Smooth muscle cell (in vitro differentiated cells): ENCODE data around the gene TCF3. TPM values are rescaled to one million over a fixed set of nuclear protein-coding genes. Genes with fewer than 3 reads are reported as not detected.

Experiments used
- DNase-seq: peaks from one replicate; lab custom pipeline; 2025; ENCODE audit not compliant: unreplicated experiment; lab: John Stamatoyannopoulos, UW
- H2AFZ ChIP-seq: fragments of 200-600 bp; sonication (generic); 2 replicates; pipeline ENCODE4 v1.6.0; 2016; ENCODE audit warnings: antibody characterized with exemption, low read depth, mild to moderate bottlenecking
- H3F3A ChIP-seq: fragments of 200-600 bp; sonication (generic); 2 replicates; pipeline ENCODE4 v1.6.0; 2017; ENCODE audit warnings: antibody characterized with exemption, low read depth
- H3K27ac ChIP-seq: fragments of 200-600 bp; sonication (generic); 2 replicates; pipeline ENCODE4 v1.5.1; 2016; ENCODE audit warnings: low read depth, mild to moderate bottlenecking
- H3K27me3 ChIP-seq: fragments of 200-600 bp; sonication (generic); 2 replicates; pipeline ENCODE4 v1.6.1; 2016; ENCODE audit warnings: low read depth, mild to moderate bottlenecking
- H3K36me3 ChIP-seq: fragments of 200-600 bp; sonication (generic); 2 replicates; pipeline ENCODE4 v1.5.1; 2016; ENCODE audit warnings: low read depth
- H3K4me1 ChIP-seq: fragments of 200-600 bp; sonication (generic); 2 replicates; pipeline ENCODE4 v1.5.1; 2016; ENCODE audit warnings: low read depth
- H3K4me2 ChIP-seq: fragments of 200-600 bp; sonication (generic); 2 replicates; pipeline ENCODE4 v1.6.0; 2016; ENCODE audit warnings: mild to moderate bottlenecking
- H3K4me3 ChIP-seq: fragments of 200-600 bp; sonication (generic); 2 replicates; pipeline ENCODE4 v1.5.1; 2016; ENCODE audit warnings: mild to moderate bottlenecking
- H3K79me2 ChIP-seq: fragments of 200-600 bp; sonication (generic); 2 replicates; pipeline ENCODE4 v1.6.0; 2016; ENCODE audit warnings: low read depth, mild to moderate bottlenecking
- H3K9ac ChIP-seq: fragments of 200-600 bp; sonication (generic); 2 replicates; pipeline ENCODE4 v1.6.0; 2016; ENCODE audit warnings: low read depth
- H3K9me3 ChIP-seq: fragments of 200-600 bp; sonication (generic); replicated peaks from 2 replicates; pipeline ENCODE4 v1.5.1; 2016; ENCODE audit warnings: low read depth
- H4K20me1 ChIP-seq: fragments of 200-600 bp; sonication (generic); 2 replicates; pipeline ENCODE4 v1.6.0; 2016; ENCODE audit warnings: low read depth
- CTCF ChIP-seq: fragments of 200-600 bp; sonication (generic); IDR thresholded peaks from 2 replicates; pipeline ENCODE4 v1.5.1; 2017; ENCODE audit warnings: borderline replicate concordance, mild to moderate bottlenecking, antibody characterized with exemption; ENCODE audit not compliant: insufficient read depth, poor library complexity, severe bottlenecking
- WGBS: methylation state at CpG from one replicate; pipeline ENCODE4 v1.1.7; 2016; ENCODE audit warnings: low lambda C conversion rate; 5-methylcytosine and 5-hydroxymethylcytosine counted together
- polyA plus RNA-seq: library from polyadenylated mRNA; unstranded; fragments of >200 nt; fragmentation: Nextera tagmentation; extraction: Ambion mirVana; gene quantifications from 2 replicates; pipeline ENCODE4 v1.2.1, GENCODE V29; 2016
- total RNA-seq: library from RNA; depleted of rRNA; stranded (reverse); fragments of >200 nt; gene quantifications from 2 replicates; pipeline ENCODE4 v1.2.3, GENCODE V29; 2014

The TCF3 gene
- total and polyA plus RNA-seq, 2 experiments from 2014 or later = 89.0 to 150 TPM

DNA sequence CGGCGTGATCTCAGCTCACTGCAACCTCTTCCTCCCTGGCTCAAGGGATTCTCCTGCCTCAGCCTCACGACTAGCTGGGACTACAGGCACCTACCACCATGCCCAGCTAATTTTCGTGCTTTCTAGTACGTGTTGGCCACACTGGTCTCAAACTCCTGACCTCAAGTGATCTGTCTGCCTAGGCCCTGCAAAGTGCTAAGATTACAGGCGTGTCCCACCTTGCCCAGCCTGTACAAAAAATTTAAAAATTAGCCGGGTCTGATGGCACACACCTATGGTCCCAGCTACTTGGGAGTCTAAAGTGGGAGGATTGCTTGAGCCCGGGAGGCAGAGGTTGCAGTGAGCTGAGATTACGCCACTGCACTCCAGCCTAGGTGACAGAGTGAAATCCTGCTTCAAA is 79.6 kb downstream of the TCF3 start:
- H4K20me1 ChIP-seq = peaks cover 6% of the 10 kb centered on the region
- no peak overlapping the region for H3K27ac ChIP-seq
- H3K9me3 ChIP-seq = no peaks in the 10 kb centered on the region
- WGBS = 93% methylated on average over 9 of the region's 9 CpGs
- H3K4me3 ChIP-seq = no peak overlapping the region
- no peaks in the 10 kb centered on the region for H3K36me3 ChIP-seq
- H3K79me2 ChIP-seq = no peaks in the 10 kb centered on the region
- no peaks in the 10 kb centered on the region for H3K4me1 ChIP-seq
- H3K4me2 ChIP-seq = no peak overlapping the region
- no peaks in the 10 kb centered on the region for H3K27me3 ChIP-seq
- DNase-seq = no peak
- H2AFZ ChIP-seq = no peak overlapping the region
- H3F3A ChIP-seq = no peaks in the 10 kb centered on the region
- no peak overlapping the region for H3K9ac ChIP-seq
- no peak for TF ChIP-seq CTCF

- Histone ChIP-seq H3K4me2 (no peak overlapping the region), H3K79me2 (peaks cover 11% of the 10 kb centered on the region), H3K9ac (no peak overlapping the region), H3K36me3 (no peaks in the 10 kb centered on the region), H3K27ac (no peak overlapping the region), H3K27me3 (no peaks in the 10 kb centered on the region), H3K4me3 (no peak overlapping the region), H3F3A (no peaks in the 10 kb centered on the region), H2AFZ (no peak overlapping the region), H3K9me3 (no peaks in the 10 kb centered on the region), H3K4me1 (no peaks in the 10 kb centered on the region), H4K20me1 (peaks cover 1% of the 10 kb centered on the region)
- TF ChIP-seq CTCF = no peak
- DNase-seq = no peak
- WGBS = 95% methylated on average over 12 of the region's 12 CpGs
These were observed 81.1 kb downstream of the TCF3 start for GRCh38 chr19:1571358-1571757.

DNA sequence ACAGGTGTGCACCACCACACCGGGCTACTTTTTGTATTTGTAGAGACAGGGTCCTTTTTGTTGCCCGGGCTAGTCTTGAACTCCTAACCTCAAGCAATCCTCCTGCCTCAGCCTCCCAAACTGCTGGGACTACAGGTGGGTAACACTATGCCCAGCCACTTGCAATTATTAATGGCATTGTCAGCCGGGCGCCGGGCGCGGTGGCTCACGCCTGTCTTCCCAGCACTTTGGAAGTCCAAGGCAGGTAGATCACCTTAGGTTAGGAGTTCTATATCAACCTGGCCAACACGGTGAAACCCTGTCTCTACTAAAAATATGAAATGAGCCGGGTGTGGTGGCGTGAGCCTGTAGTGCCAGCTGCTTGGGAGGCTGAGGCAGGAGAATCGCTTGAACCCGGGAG is 81.6 kb downstream of the TCF3 start:
- H3K4me2 ChIP-seq = no peak overlapping the region
- H3K27me3 ChIP-seq = no peaks in the 10 kb centered on the region
- TF ChIP-seq CTCF = no peak
- H4K20me1 ChIP-seq = peaks cover 6% of the 10 kb centered on the region
- peaks cover 3% of the 10 kb centered on the region for H3K4me1 ChIP-seq
- H3K79me2 ChIP-seq = peaks cover 16% of the 10 kb centered on the region
- H3K4me3 ChIP-seq = no peak overlapping the region
- H3K9ac ChIP-seq = no peak overlapping the region
- DNase-seq = no peak
- no peak overlapping the region for H3K27ac ChIP-seq
- H3K9me3 ChIP-seq = no peaks in the 10 kb centered on the region
- 97% methylated on average over 13 of the region's 13 CpGs for WGBS
- no peaks in the 10 kb centered on the region for H3K36me3 ChIP-seq
- H3F3A ChIP-seq = no peaks in the 10 kb centered on the region
- H2AFZ ChIP-seq = no peak overlapping the region

DNA sequence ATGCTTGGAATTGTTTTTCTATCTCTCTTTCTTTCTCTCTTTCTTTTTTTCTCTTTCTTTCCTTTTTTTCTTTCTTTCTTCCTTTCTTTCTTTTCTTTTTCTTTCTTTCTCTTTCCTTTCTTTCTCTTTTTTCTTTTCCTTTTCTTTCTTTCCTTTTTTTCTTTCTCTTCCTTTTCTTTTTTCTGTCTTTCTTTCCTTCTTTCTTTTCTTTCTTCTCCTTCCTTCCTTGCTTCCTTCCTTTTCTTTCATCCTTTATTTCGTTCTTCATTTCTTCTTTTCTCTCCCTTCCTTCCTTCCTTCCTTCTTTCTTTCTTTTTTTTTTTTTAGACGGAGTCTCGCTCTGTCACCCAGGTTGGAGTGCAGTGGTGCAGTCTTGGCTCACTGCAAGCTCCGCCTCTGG is 82.4 kb downstream of the TCF3 start:
- TF ChIP-seq CTCF = no peak
- no peaks in the 10 kb centered on the region for H3K9me3 ChIP-seq
- H4K20me1 ChIP-seq = peaks cover 14% of the 10 kb centered on the region
- H3K4me2 ChIP-seq = no peak overlapping the region
- peaks cover 25% of the 10 kb centered on the region for H3K79me2 ChIP-seq
- WGBS = 84% methylated on average over 4 of the region's 4 CpGs
- H3K9ac ChIP-seq = no peak overlapping the region
- H3K4me1 ChIP-seq = peaks cover 11% of the 10 kb centered on the region
- H3F3A ChIP-seq = no peaks in the 10 kb centered on the region
- no peak overlapping the region for H3K4me3 ChIP-seq
- H2AFZ ChIP-seq = no peak overlapping the region
- H3K27me3 ChIP-seq = no peaks in the 10 kb centered on the region
- H3K36me3 ChIP-seq = no peaks in the 10 kb centered on the region
- no peak overlapping the region for H3K27ac ChIP-seq
- no peak for DNase-seq
